Measurements from ENCODE around the gene NAA80. TPM values are rescaled to one million over a fixed set of nuclear protein-coding genes. Genes with fewer than 3 reads are reported as not detected.

NAA80 gene
- total RNA-seq, 2 donors from 2014 or later: 9.7 to 12.8 TPM

GRCh38 chr3:50269460-50269859 is 29.7 kb downstream of the NAA80 start:
- H3K27me3 ChIP-seq (ENCODE audit: control insufficient read depth, insufficient read depth, low read length, poor library complexity, severe bottlenecking): peaks cover 16% of the 10 kb centered on the region
- no peaks in the 10 kb centered on the region for H3K9me3 ChIP-seq (ENCODE audit: control insufficient read depth, low read length)
- H3K9ac ChIP-seq (ENCODE audit: extremely low read depth, low read length, poor library complexity, severe bottlenecking): no peak overlapping the region
- H3K36me3 ChIP-seq (ENCODE audit: control insufficient read depth, insufficient read depth, low read length): no peaks in the 10 kb centered on the region
- no peak for TF ChIP-seq CTCF (conservative IDR thresholded peaks at IDR 0.05)
- peaks cover 22% of the 10 kb centered on the region for H3K4me1 Mint-ChIP-seq
- no peak overlapping the region for H3K4me3 Mint-ChIP-seq
- no peaks in the 10 kb centered on the region for H3K36me3 Mint-ChIP-seq (ENCODE audit: low read depth)
- 80 to 82% methylated on average over 4 of the region's 4 CpGs for WGBS, 2 experiments (ENCODE audit: insufficient coverage in 1 of 2, insufficient read length in 1 of 2)
- no peak for DNase-seq
- H3K27me3 Mint-ChIP-seq (ENCODE audit: insufficient read depth): peaks cover 25% of the 10 kb centered on the region
- H3K9me3 Mint-ChIP-seq: no peaks in the 10 kb centered on the region
- H3K4me1 ChIP-seq (ENCODE audit: control insufficient read depth, insufficient read depth, low read length): peaks cover 9% of the 10 kb centered on the region
- no peak overlapping the region for H3K4me3 ChIP-seq (ENCODE audit: low read length)
- peak overlapping the region; percentile 16 for H3K27ac ChIP-seq (ENCODE audit: low read depth, low read length)
- H3K27ac Mint-ChIP-seq: peak overlapping the region; percentile 26

- peaks cover 19% of the 10 kb centered on the region for H3K27me3 Mint-ChIP-seq (ENCODE audit: insufficient read depth)
- no peak within 1 kb of the TSS for H3K9ac ChIP-seq (ENCODE audit: extremely low read depth, low read length, poor library complexity, severe bottlenecking)
- peaks cover 26% of the 10 kb centered on the region for H3K4me1 Mint-ChIP-seq
- H3K4me3 Mint-ChIP-seq: no peak within 1 kb of the TSS
- H3K27me3 ChIP-seq (ENCODE audit: control insufficient read depth, insufficient read depth, low read length, poor library complexity, severe bottlenecking): peaks cover 10% of the 10 kb centered on the region
- DNase-seq: peak; percentile 63
- no peak within 1 kb of the TSS for H3K4me3 ChIP-seq (ENCODE audit: low read length)
- 80 to 85% methylated on average over 6 to 21 of the region's 21 CpGs for WGBS, 2 experiments (ENCODE audit: insufficient coverage in 1 of 2, insufficient read length in 1 of 2)
- H3K9me3 Mint-ChIP-seq: no peaks in the 10 kb centered on the region
- no peaks in the 10 kb centered on the region for H3K9me3 ChIP-seq (ENCODE audit: control insufficient read depth, low read length)
- no peaks in the 10 kb centered on the region for H3K36me3 ChIP-seq (ENCODE audit: control insufficient read depth, insufficient read depth, low read length)
- H3K27ac ChIP-seq (ENCODE audit: low read depth, low read length): peak within 1 kb of the TSS; percentile 16
- no peaks in the 10 kb centered on the region for H3K36me3 Mint-ChIP-seq (ENCODE audit: low read depth)
- no peak for TF ChIP-seq CTCF (conservative IDR thresholded peaks at IDR 0.05)
- peak within 1 kb of the TSS; percentile 26 for H3K27ac Mint-ChIP-seq
- peaks cover 9% of the 10 kb centered on the region for H3K4me1 ChIP-seq (ENCODE audit: control insufficient read depth, insufficient read depth, low read length)
Measured at GRCh38 chr3:50268703-50269451, 30.3 kb downstream of the NAA80 start, which contains the start of gene SEMA3B. TSS of gene SEMA3B (plus strand) at chr3:50269147. CDS start at chr3:50269241, 94 bp downstream.

- H3K36me3 ChIP-seq (ENCODE audit: control insufficient read depth, insufficient read depth, low read length): no peaks in the 10 kb centered on the region
- no peaks in the 10 kb centered on the region for H3K9me3 ChIP-seq (ENCODE audit: control insufficient read depth, low read length)
- no peak overlapping the region for H3K27ac ChIP-seq (ENCODE audit: low read depth, low read length)
- Mint-ChIP-seq H3K27me3 (ENCODE audit: insufficient read depth) (peaks cover 14% of the 10 kb centered on the region), H3K36me3 (ENCODE audit: low read depth) (no peaks in the 10 kb centered on the region), H3K4me1 (peaks cover 26% of the 10 kb centered on the region), H3K9me3 (no peaks in the 10 kb centered on the region), H3K27ac (no peak overlapping the region), H3K4me3 (no peak overlapping the region)
- no peak for DNase-seq
- peaks cover 4% of the 10 kb centered on the region for H3K27me3 ChIP-seq (ENCODE audit: control insufficient read depth, insufficient read depth, low read length, poor library complexity, severe bottlenecking)
- H3K9ac ChIP-seq (ENCODE audit: extremely low read depth, low read length, poor library complexity, severe bottlenecking): no peak overlapping the region
- TF ChIP-seq CTCF (conservative IDR thresholded peaks at IDR 0.05): no peak
- WGBS, 2 experiments (ENCODE audit: insufficient coverage in 1 of 2, insufficient read length in 1 of 2): 85 to 94% methylated on average over 3 of the region's 3 CpGs
- no peak overlapping the region for H3K4me3 ChIP-seq (ENCODE audit: low read length)
- peaks cover 9% of the 10 kb centered on the region for H3K4me1 ChIP-seq (ENCODE audit: control insufficient read depth, insufficient read depth, low read length)
Measured at GRCh38 chr3:50268276-50268675, 30.9 kb downstream of the NAA80 start.

Measured in endodermal cell (in vitro differentiated cells).